Mucosa of descending colon (tissue), 3 donors: ENCODE measurements around the gene COP1. TPM values are rescaled to one million over a fixed set of nuclear protein-coding genes. Genes with fewer than 3 reads are reported as not detected.
"Not testable (repeated sequence)": the region's sequence is repeated elsewhere in the genome, so short reads cannot be mapped to it uniquely, and the experiment has no call there.

ENCODE experiments used
- ATAC-seq: fragments of 200-7000 bp; cut with Tn5 transposase; one replicate; pipeline ENCODE4 v1.9.1; 2020; ENCODE audit warnings: mild to moderate bottlenecking, moderate library complexity
- DNase-seq, 3 donors: peaks; one replicate each; pipeline ENCODE4 v3.0.0-alpha.2; 2020
- H3K36me3 ChIP-seq: fragments of 200-600 bp; one replicate; pipeline ENCODE4 v1.8.0; 2021; ENCODE audit warnings: low read depth, mild to moderate bottlenecking
- H3K4me1 ChIP-seq: fragments of 200-600 bp; one replicate; pipeline ENCODE4 v1.8.0; 2021; ENCODE audit warnings: low read depth, mild to moderate bottlenecking
- H3K4me3 ChIP-seq: fragments of 200-600 bp; one replicate; pipeline ENCODE4 v1.8.0; 2021; ENCODE audit warnings: mild to moderate bottlenecking
- H3K9me3 ChIP-seq: fragments of 200-600 bp; one replicate; pipeline ENCODE4 v1.8.0; 2021; ENCODE audit warnings: mild to moderate bottlenecking
- intact Hi-C, 2 donors: fragments of 100-400 bp; cut with DNase I in 1 of 2; cut with micrococcal nuclease in 1 of 2; formaldehyde crosslinking; loops; one replicate each; pipeline versions ENCODE4 v1.11.0 to v1.11.1; 2022; cut with DNase I, micrococcal nuclease
- total RNA-seq, 3 donors: library from RNA; stranded (reverse); fragmentation: NEBNext Ultra II Directional in 2 of 3; extraction: Animal tissue kit (Norgen Biotek cat#: 25700) in 2 of 3; gene quantifications; one replicate each; pipeline versions ENCODE4 v1.2.1 to v1.2.4, GENCODE V29; 2021 to 2023
- TF ChIP-seq, protein P1 (sequence below): fragments of 200-600 bp; IDR thresholded peaks from one replicate; pipeline ENCODE4 v1.8.0; 2022; ENCODE audit warnings: antibody characterized with exemption, mild to moderate bottlenecking
- donor health status: DM: no; HTN: no; CAD: no; lungs with moderate emphysema.
- donor health status: DM: no; HTN: no; CAD: no.
- donor health status: DM: no; HTN: yes; CAD: no.

Gene COP1
- total RNA-seq, 3 donors from 2014 or later, result 51.5 to 51.9 (median 51.9) TPM

DNA sequence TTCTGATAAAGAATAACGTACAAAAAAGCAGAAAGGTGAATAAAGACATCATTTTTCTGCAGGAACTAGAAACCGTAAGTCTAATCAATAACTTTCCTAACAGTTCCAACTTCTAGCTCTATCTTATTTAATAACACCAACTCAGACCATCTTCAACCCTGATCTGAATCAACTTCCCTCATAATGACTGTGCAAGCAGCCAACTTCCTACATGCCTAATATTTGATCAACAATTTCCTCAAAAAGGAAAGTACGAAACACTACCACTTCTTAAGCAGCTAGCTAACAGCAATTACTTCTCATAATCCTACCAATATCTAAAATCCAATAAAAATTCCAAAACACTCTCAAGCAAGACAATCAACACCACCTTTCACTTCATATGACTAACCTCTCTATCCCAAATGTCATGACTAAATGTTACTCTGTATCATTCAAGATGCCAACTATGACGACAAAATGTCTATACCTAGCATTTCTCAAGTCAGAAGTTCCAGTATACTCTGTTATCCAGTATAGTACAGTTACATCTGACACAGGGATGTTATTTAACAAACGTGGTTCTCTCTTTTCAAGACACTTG lies 1.7 kb downstream of the COP1 start:
- intact Hi-C loops, result no loop called here
- Histone ChIP-seq H3K9me3 (no peaks in the 10 kb centered on the region), H3K36me3 (no peaks in the 10 kb centered on the region), H3K4me1 (peaks cover 14% of the 10 kb centered on the region), H3K4me3 (no peak overlapping the region)
- no peak for ATAC-seq
- DNase-seq, result no peak
- TF ChIP-seq, protein P1, sequence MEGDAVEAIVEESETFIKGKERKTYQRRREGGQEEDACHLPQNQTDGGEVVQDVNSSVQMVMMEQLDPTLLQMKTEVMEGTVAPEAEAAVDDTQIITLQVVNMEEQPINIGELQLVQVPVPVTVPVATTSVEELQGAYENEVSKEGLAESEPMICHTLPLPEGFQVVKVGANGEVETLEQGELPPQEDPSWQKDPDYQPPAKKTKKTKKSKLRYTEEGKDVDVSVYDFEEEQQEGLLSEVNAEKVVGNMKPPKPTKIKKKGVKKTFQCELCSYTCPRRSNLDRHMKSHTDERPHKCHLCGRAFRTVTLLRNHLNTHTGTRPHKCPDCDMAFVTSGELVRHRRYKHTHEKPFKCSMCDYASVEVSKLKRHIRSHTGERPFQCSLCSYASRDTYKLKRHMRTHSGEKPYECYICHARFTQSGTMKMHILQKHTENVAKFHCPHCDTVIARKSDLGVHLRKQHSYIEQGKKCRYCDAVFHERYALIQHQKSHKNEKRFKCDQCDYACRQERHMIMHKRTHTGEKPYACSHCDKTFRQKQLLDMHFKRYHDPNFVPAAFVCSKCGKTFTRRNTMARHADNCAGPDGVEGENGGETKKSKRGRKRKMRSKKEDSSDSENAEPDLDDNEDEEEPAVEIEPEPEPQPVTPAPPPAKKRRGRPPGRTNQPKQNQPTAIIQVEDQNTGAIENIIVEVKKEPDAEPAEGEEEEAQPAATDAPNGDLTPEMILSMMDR, result no peak

DNA sequence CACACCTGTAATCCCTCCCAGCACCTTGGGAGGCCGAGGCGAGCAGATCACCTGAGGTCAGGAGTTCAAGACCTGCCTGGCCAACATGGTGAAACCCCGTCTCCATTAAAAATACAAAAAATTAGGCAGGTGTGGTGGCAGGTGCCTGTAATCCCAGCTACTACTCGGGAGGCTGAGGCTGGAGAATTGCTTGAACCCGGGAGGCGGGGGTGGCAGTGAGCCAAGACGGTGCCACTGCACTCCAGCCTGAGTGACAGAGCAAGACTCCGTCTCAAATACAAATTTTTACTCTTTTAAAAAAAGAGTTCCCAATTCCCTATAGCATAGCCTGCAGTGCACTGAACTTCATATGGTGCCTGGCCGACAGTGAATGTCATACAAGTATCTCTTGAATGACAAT lies 2.4 kb downstream of the COP1 start:
- DNase-seq, H3K4me3 ChIP-seq, intact Hi-C loops, H3K9me3 ChIP-seq, H3K36me3 ChIP-seq, ATAC-seq: not testable (repeated sequence)
- peaks cover 14% of the 10 kb centered on the region for H3K4me1 ChIP-seq

DNA sequence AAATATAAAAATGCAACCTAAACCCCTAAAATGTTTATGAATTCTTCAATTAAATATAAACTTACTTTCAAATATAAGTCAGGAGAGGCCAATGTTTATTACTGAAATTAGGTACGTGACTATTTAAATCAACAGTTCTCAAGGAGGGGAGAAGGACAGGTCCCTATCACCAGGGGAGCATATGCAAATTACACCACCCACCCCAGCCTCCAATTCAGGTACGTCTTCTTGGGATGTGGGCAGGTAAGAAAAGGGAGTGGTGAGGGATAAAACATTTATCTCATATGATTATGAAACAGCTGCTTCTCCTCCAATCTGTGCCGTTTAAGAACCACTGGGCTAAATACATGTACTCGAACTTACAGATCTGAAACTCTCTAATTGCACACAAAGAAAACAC lies 3.4 kb downstream of the COP1 start:
- Histone ChIP-seq H3K9me3 (no peaks in the 10 kb centered on the region), H3K4me3 (no peak overlapping the region), H3K36me3 (no peaks in the 10 kb centered on the region), H3K4me1 (peaks cover 14% of the 10 kb centered on the region)
- ATAC-seq, result no peak
- no peak for DNase-seq
- TF ChIP-seq, protein P1, result no peak
- intact Hi-C loops, result no loop called here

DNA sequence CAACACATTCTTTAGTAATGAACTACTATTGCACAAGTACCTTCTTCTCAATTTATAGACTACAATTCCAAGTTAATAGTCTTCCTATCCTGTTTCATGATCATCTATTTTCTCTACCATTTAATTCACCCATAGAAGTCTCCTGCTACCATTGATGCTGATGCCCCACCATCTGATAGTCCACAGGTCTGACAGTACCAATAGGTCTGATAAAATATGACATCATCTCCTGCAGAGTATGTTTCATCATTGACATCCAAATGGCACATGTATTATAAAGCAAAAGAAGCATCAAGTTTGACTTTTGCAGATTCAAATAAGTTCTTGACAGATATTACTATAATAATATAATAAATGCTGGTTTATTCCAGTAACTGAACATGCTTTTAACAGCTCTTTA lies 5.5 kb downstream of the COP1 start:
- DNase-seq (no peak), ATAC-seq (no peak)
- Histone ChIP-seq H3K4me3 (no peak overlapping the region), H3K36me3 (no peaks in the 10 kb centered on the region), H3K4me1 (peaks cover 14% of the 10 kb centered on the region), H3K9me3 (no peaks in the 10 kb centered on the region)
- TF ChIP-seq, protein P1, result no peak
- intact Hi-C loops, result no loop called here

DNA sequence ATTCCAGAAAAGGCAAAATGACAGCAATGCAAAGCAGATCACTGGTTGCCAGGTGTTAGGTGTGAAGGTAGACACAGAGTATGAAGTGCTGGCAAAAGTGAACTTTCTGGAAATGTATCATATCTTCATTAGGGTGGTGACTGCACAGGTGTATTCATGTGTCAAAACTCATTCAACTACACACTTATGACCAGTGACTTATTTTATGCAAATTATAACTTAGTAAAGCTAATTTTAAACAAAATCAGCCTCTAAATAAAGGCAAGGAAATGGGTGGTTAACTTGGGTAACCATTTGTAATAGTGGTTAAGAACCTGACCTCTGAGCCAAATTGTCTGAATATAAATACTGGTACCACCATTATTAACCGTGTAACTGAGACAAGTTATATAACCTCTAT lies 7.4 kb downstream of the COP1 start:
- TF ChIP-seq, protein P1, result no peak
- no peaks in the 10 kb centered on the region for H3K9me3 ChIP-seq
- no peaks in the 10 kb centered on the region for H3K36me3 ChIP-seq
- H3K4me3 ChIP-seq, result no peak overlapping the region
- intact Hi-C loops, result no loop called here
- DNase-seq (no peak), ATAC-seq (no peak)
- peaks cover 6% of the 10 kb centered on the region for H3K4me1 ChIP-seq

DNA sequence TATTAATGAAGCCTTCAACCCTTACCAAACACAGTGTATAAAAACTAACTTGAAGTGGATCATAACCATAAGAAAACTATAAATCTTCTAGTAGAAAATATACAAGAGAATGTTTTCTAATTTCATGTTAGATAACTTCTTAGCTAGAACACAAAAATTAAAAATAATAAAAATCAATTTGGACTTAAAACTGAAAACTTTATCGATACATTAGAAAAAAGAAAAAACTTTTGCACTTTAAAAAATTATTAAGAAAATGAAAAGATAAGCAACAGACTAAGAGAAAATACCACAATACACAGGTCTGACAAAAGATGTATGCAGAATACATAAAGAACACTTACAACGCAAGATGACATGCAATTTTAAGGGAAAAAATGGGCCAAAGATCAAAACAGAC lies 8.7 kb downstream of the COP1 start:
- Histone ChIP-seq H3K36me3 (no peaks in the 10 kb centered on the region), H3K4me1 (no peaks in the 10 kb centered on the region), H3K4me3 (no peak overlapping the region), H3K9me3 (no peaks in the 10 kb centered on the region)
- DNase-seq (no peak), ATAC-seq (no peak)
- intact Hi-C loops, result no loop called here
- TF ChIP-seq, protein P1, result no peak
